Upper lobe of left lung (tissue), 6 donors: ENCODE data around the gene SIGLECL1. TPM values are rescaled to one million over a fixed set of nuclear protein-coding genes. Genes with fewer than 3 reads are reported as not detected.

Source experiments
- ATAC-seq, 2 donors: fragments of 200-7000 bp; cut with Tn5 transposase; one replicate each; pipeline ENCODE4 v1.9.1; 2022; ENCODE audit warnings: mild to moderate bottlenecking in 2 of 2, moderate library complexity in 2 of 2; ENCODE audit not compliant: low FRiP score in 2 of 2
- DNase-seq, 2 donors: peaks; one replicate each; pipeline ENCODE4 v3.0.0-alpha.2; 2019 to 2020
- H3K27ac ChIP-seq, 4 donors: fragments of 200-600 bp; sonication (generic); one replicate each; pipeline ENCODE4 v1.5.1; 2016 to 2019
- H3K27me3 ChIP-seq, 4 donors: fragments of 200-600 bp; sonication (generic); one replicate each; pipeline ENCODE4 v1.5.1; 2017 to 2019
- H3K36me3 ChIP-seq, 4 donors: fragments of 200-600 bp; sonication (generic); one replicate each; pipeline ENCODE4 v1.5.1; 2016 to 2019
- H3K4me1 ChIP-seq, 4 donors: fragments of 200-600 bp; sonication (generic); one replicate each; pipeline ENCODE4 v1.5.1; 2018 to 2019
- H3K4me3 ChIP-seq, 4 donors: fragments of 200-600 bp; sonication (generic); one replicate each; pipeline ENCODE4 v1.5.1; 2017 to 2019; ENCODE audit warnings: mild to moderate bottlenecking in 2 of 4, moderate library complexity in 1 of 4
- H3K9me3 ChIP-seq, 4 donors: fragments of 200-600 bp; sonication (generic); one replicate each; pipeline ENCODE4 v1.5.1; 2018 to 2019
- CTCF ChIP-seq, 6 experiments: fragments of 450-650 bp in 4 of 6; fragments of 200-600 bp in 2 of 6; sonication (generic) in 2 of 6; IDR thresholded peaks; one replicate each; pipeline ENCODE4 v1.5.1; 2016 to 2019; ENCODE audit warnings: antibody characterized with exemption in 6 of 6
- EP300 ChIP-seq, 4 donors: sonication (generic); formaldehyde crosslinking; IDR thresholded peaks; one replicate each; pipeline ENCODE4 v1.5.1; 2017; ENCODE audit warnings: antibody characterized with exemption in 4 of 4, control low read depth in 2 of 4
- POLR2A ChIP-seq, 4 donors: fragments of 450-650 bp; IDR thresholded peaks; one replicate each; pipeline ENCODE4 v1.5.1; 2016 to 2017; ENCODE audit warnings: antibody characterized with exemption in 4 of 4, mild to moderate bottlenecking in 2 of 4
- POLR2AphosphoS5 ChIP-seq, 2 donors: sonication (generic); formaldehyde crosslinking; IDR thresholded peaks; one replicate each; pipeline ENCODE4 v1.5.1; 2017; ENCODE audit warnings: antibody characterized with exemption in 2 of 2
- WGBS, 2 donors: methylation state at CpG; one replicate each; pipeline ENCODE4 v1.1.5; 2017 to 2018; 5-methylcytosine and 5-hydroxymethylcytosine counted together
- total RNA-seq, 6 donors: library from RNA; depleted of rRNA in 4 of 6; stranded (reverse); fragments of >200 nt in 4 of 6; gene quantifications; one replicate each; pipeline versions ENCODE4 v1.1.0 to v1.2.1, GENCODE V29; 2016 to 2021
- donor health status: DM: no; HTN: no; CAD: no; lungs with moderate emphysema.
- donor health status: DM: no; HTN: yes; CAD: no; lungs with severe emphysema.

The SIGLECL1 gene
- not detected for total RNA-seq

DNA sequence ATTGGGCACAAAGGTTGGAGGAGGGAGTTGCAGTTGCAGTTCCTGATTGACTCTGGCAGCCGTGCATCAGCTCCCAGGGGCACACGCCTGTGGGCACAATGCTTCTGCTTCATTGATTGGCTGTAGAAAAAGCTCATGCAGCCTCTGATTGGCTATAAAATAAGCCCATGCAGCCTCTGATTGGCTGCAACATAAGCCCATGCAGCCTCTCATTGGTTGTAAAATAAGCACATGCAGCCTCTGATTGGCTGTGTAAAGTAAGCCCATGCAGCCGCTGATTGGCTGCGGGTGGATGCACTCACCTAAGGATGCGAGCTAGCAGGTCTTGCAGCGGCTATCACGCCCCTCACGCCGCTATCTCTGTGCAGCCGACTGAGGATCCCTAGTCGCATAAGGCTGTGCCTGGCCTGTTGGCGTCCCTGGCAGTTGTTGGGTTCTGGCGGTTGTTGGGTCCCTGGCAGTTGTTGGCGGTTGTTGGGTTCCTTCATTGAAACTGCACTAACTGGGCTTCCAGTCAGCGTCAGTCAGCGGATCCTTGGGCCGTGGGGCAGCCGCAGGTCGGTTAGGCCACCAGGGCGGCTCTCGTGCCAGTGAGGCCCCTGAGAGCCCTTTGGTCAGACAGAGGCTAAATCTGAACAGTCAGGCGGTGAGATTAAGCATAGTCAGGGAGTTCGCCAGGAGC, at the start of gene SIGLECL1:
Gene SIGLECL1, plus strand, starts transcription at position 295 of the 682 bp plus-strand sequence. CDS start 12,993 bp downstream, outside the sequence.
- no peak within 1 kb of the TSS for H3K4me3 ChIP-seq
- no peaks in the 10 kb centered on the region for H3K36me3 ChIP-seq
- H3K4me1 ChIP-seq: no peaks in the 10 kb centered on the region
- H3K27ac ChIP-seq: no peak within 1 kb of the TSS
- TF ChIP-seq POLR2A (IDR thresholded peaks at IDR 0.05) (no peak), POLR2AphosphoS5 (IDR thresholded peaks at IDR 0.05) (no peak), CTCF (IDR thresholded peaks at IDR 0.05) (no peak), EP300 (IDR thresholded peaks at IDR 0.05) (no peak)
- no peaks in the 10 kb centered on the region for H3K27me3 ChIP-seq
- H3K9me3 ChIP-seq: no peaks in the 10 kb centered on the region
- peak in 1 of 2 donors; percentile 65 for DNase-seq
- ATAC-seq: no peak
- WGBS, 2 donors: 93 to 95% methylated on average over 20 to 23 of the region's 23 CpGs

DNA sequence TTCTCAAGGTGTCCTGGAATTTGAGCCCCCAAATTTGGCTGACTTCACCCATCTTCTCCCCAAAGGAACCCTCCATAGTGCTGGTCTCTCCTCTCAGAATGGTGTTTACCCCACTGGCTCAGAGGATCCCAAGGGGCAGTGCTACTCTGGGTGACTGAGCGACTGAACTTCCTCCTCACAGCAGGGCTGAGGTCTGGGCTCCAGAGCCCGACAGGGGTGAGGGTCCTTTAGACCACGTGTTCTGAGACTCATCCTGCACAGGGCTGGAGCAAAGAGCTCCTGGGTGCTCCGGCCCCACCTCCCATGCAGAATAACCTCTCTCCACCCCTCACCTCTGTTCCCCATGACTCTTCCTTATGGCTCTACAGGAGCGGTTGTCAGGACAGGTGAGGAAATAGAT, 49.2 kb upstream of the SIGLECL1 start:
- TF ChIP-seq EP300 (IDR thresholded peaks at IDR 0.05): no peak
- TF ChIP-seq POLR2A (IDR thresholded peaks at IDR 0.05): no peak
- no peak for TF ChIP-seq POLR2AphosphoS5 (IDR thresholded peaks at IDR 0.05)
- no peak for TF ChIP-seq CTCF (IDR thresholded peaks at IDR 0.05)
- DNase-seq (no peak), ATAC-seq (no peak)
- peaks cover 0 to 4% (median 0%) of the 10 kb centered on the region in 4 donors for H3K4me1 ChIP-seq
- no peaks in the 10 kb centered on the region for H3K27me3 ChIP-seq
- no peaks in the 10 kb centered on the region for H3K36me3 ChIP-seq
- H3K4me3 ChIP-seq: no peak overlapping the region
- no peak overlapping the region for H3K27ac ChIP-seq
- H3K9me3 ChIP-seq: no peaks in the 10 kb centered on the region
- WGBS, 2 donors: 50 to 71% methylated on average over 4 to 5 of the region's 5 CpGs

GRCh38 chr19:51203916-51204315, 47.0 kb upstream of the SIGLECL1 start:
- DNase-seq: no peak

DNA sequence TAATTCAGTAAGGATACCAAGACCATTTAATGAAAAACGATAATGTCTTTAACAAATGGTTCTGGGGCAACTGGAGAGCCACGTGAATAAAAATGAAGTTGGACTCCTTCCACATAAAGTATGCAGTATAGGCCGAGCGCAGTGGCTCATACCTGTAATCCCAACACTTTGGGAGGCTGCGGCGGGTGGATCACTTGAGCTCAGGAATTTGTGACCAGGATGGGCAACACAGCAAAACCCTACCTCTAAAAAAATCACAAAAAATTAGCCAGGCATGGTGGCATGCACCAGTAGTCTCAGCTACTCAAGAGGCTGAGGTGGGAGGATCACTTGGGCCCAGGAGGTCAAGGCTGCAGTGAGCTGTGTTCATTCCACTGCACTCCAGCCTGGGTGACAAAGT, 46.6 kb upstream of the SIGLECL1 start:
- Histone ChIP-seq H3K27ac (no peak overlapping the region), H3K9me3 (no peaks in the 10 kb centered on the region), H3K27me3 (no peaks in the 10 kb centered on the region), H3K4me3 (no peak overlapping the region), H3K36me3 (no peaks in the 10 kb centered on the region), H3K4me1 (peaks cover 0 to 4% (median 0%) of the 10 kb centered on the region in 4 donors)
- DNase-seq: no peak
- ATAC-seq: no peak
- TF ChIP-seq POLR2AphosphoS5 (IDR thresholded peaks at IDR 0.05) (no peak), CTCF (IDR thresholded peaks at IDR 0.05) (no peak), EP300 (IDR thresholded peaks at IDR 0.05) (no peak), POLR2A (IDR thresholded peaks at IDR 0.05) (no peak)
- WGBS, 2 donors: 67 to 76% methylated on average over 6 of the region's 6 CpGs

More at GRCh38 chr19:51203916-51204315, 47.0 kb upstream of the SIGLECL1 start:
- ATAC-seq: no peak
- H3K36me3 ChIP-seq: no peaks in the 10 kb centered on the region
- no peaks in the 10 kb centered on the region for H3K9me3 ChIP-seq
- no peaks in the 10 kb centered on the region for H3K27me3 ChIP-seq
- WGBS, 2 donors: 34 to 37% methylated on average over 3 of the region's 3 CpGs
- peaks cover 0 to 4% (median 0%) of the 10 kb centered on the region in 4 donors for H3K4me1 ChIP-seq
- no peak overlapping the region for H3K4me3 ChIP-seq
- no peak for TF ChIP-seq CTCF (IDR thresholded peaks at IDR 0.05)
- no peak for TF ChIP-seq POLR2AphosphoS5 (IDR thresholded peaks at IDR 0.05)
- TF ChIP-seq EP300 (IDR thresholded peaks at IDR 0.05): no peak
- no peak for TF ChIP-seq POLR2A (IDR thresholded peaks at IDR 0.05)
- no peak overlapping the region for H3K27ac ChIP-seq

GRCh38 chr19:51207747-51208146, 43.1 kb upstream of the SIGLECL1 start:
- TF ChIP-seq EP300 (IDR thresholded peaks at IDR 0.05) (no peak), POLR2AphosphoS5 (IDR thresholded peaks at IDR 0.05) (no peak), CTCF (IDR thresholded peaks at IDR 0.05) (no peak), POLR2A (IDR thresholded peaks at IDR 0.05) (no peak)
- no peak for ATAC-seq

More at GRCh38 chr19:51207747-51208146, 43.1 kb upstream of the SIGLECL1 start:
- Histone ChIP-seq H3K4me1 (peaks cover 0 to 4% (median 2%) of the 10 kb centered on the region in 4 donors), H3K4me3 (no peak overlapping the region), H3K27me3 (no peaks in the 10 kb centered on the region), H3K9me3 (no peaks in the 10 kb centered on the region), H3K27ac (no peak overlapping the region), H3K36me3 (no peaks in the 10 kb centered on the region)
- 18 to 65% methylated on average over 2 of the region's 2 CpGs for WGBS, 2 donors
- no peak for DNase-seq
